Pulmonary artery endothelial cell (primary cell): Measurements from ENCODE around the gene CCDC88B. TPM values are rescaled to one million over a fixed set of nuclear protein-coding genes. Genes with fewer than 3 reads are reported as not detected.
"Not testable (repeated sequence)": the region's sequence is repeated elsewhere in the genome, so short reads cannot be mapped to it uniquely, and the experiment has no call there.

ENCODE experiments used
- DNase-seq: peaks from one replicate; pipeline ENCODE4 v3.0.0-alpha.2; 2011; ENCODE audit warnings: low read depth, low spot score
- total RNA-seq: library from RNA; depleted of rRNA; stranded (reverse); fragments of >200 nt; gene quantifications from 2 replicates; pipeline ENCODE4 v1.2.3, GENCODE V29; 2014

CCDC88B gene
- total RNA-seq, 1 donor from 2014 or later = 1.6 TPM

DNA sequence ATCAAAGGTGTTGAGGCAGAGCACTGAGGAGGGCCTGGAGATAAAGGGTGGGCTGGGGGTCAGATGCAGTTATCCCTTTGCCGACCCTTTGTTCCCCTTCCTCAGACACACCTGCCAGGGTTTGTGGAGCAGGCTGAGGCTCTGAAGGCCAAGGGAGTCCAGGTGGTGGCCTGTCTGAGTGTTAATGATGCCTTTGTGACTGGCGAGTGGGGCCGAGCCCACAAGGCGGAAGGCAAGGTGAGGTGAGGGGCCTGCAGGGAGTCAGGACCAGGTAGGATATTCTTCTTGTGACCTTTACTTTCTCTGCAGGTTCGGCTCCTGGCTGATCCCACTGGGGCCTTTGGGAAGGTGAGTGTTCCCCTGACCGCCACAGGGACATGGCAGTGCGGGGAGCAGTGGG lies 19.4 kb upstream of the CCDC88B start:
- DNase-seq = no peak

DNA sequence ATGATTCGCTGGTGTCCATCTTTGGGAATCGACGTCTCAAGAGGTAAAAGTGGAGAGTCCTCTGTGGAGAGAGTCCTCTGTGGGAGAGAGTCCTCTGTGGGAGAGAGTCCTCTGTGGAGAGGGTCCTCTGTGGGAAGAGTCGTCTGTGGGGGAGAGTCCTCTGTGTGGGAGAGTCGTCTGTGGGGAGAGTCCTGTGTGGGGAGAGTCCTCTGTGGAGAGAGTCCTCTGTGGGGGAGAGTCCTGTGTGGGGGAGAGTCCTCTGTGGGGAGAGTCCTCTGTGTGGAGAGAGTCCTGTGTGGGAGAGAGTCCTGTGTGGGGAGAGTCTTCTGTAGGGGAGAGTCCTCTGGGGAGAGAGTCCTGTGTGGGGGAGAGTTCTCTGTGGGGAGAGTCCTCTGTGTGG lies 19.0 kb upstream of the CCDC88B start:
- DNase-seq = no peak

DNA sequence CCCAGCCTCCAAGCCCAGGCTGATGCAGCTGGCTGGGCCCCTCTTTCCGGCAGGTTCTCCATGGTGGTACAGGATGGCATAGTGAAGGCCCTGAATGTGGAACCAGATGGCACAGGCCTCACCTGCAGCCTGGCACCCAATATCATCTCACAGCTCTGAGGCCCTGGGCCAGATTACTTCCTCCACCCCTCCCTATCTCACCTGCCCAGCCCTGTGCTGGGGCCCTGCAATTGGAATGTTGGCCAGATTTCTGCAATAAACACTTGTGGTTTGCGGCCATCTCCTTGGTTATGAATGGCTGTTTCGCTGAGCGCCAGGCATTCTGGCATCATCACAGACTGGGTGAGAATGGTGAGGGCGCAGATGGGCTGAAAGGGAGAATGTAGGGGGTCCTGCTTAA lies 18.5 kb upstream of the CCDC88B start:
- DNase-seq = no peak

DNA sequence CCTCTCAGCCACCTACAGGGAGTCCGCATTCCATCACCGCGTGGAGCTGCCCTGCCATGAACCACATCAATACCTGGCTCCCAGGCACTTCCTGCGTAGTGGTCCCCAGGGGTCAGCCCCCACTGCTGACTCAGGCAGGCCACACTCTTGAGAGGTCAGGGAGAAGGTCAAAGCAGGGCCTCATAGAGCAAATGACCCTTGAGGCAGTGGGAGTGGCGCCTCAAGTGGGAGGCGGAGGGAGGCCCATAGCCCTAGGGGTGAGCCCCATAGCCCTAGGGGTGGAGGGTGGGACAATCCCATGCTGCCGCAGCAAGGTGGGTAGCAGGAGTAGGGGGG lies 17.1 kb upstream of the CCDC88B start:
- no peak for DNase-seq

DNA sequence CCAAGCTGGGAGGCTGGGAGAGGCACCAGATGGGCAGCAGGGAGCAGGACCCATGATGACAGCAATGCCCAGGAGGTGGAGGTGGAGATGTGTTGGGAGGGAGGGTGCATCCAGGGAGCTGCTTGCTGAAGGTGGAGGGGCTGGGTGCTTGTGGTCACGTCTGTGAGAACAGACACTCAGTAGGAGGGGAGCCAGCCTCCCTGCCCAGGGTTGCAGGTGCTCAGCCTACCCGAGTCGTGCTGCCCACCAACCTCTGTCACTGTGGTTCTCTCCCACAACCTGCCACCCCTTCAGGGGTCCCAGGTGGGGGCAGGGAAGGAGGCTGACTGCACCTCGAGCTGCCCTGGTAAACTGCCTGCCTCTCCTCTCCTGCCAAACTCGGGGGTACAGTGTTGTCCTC lies 16.6 kb upstream of the CCDC88B start:
- no peak for DNase-seq

DNA sequence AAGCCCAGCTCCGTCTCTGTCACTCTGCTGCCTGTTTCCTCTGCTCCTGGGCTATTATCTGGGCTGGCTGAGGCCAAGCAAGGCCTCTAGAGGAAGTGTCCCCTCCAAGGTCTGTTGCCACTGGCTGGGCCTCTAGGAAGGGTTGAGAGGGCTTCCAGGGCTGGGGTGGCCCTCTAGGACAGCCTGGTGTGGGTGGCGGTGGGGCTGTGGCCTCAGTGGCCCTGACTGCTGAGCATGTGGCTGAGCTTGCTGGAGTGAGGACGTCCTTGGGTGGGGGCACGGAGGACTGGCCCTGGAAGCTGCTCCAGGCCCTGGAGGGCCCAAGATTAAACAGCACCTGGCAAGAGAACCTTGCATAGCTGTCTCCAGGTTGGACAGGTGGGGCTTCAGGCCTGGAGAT lies 16.0 kb upstream of the CCDC88B start:
- not testable (repeated sequence) for DNase-seq

DNA sequence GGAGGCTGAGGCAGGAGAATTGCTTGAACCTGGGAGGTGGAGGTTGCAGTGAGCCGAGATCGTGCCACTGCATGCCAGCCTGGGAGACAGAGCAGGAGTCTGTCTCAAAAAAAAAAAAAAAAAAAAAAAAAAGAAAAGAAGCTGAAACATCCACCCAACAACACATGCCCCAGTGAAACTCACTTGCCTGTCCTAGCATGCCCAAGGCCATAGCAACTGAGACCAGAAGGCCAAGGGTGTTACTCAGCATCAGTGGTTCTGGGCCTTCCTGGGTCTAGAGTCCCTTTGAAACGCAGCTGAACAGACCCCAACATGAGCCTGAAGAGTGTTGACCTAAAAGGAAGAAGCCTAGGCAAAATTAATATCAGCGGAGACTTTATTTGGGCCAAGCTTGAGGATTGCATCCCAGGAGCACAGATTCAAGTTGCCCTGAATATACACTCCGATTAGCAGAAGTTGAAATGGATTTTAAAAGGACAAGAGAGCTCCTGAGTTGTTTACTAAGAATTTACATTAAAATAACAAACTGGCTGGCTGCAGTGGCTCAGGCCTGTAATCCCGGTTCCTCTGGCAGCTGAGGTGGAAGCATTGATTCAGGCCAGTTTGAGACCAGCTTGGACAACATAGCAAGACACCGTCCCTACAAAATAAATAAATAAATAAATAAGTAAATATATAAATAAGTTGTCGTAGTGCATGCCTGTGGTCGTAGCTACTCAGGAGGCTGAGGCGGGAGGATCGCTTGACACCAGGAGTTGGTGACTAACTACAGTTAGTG lies 15.1 kb upstream of the CCDC88B start:
- DNase-seq = no peak

DNA sequence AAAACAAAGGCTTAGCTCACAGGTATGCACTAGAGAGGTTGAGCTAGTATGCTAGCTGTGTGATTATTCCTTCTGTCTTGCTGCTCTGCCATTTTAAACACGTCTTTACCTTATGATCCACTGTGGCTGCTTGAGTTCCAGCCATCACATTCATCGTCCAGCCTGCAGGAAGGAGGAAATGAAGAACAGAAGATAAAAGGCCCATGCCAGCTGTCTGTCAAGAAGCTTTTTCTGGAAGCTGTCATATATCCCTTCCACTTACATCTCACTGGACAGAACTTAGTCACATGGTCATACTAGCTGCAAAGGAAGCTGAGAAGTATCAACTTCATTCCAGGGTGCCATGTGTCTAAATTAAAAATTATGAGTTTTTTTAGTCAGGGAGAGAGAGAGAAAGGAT lies 12.6 kb upstream of the CCDC88B start:
- no peak for DNase-seq

DNA sequence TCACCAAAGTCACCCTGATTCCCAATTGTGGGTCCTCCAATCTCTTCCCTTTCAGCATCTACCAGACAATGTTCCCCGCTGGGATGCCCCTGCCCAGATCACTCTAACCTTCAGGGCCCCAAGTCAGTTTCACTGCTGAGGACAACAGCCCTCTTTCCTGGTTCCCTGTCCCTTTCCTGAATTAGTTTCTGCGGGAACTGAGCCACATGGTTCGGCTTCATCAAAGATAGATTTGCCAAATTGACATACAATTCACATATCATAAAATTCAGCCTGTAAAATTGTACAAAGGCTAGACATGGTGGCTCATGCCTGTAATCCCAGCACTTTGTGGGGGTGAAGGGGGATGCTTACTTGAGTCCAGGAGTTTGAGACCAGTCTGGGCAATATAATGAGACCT lies 12.0 kb upstream of the CCDC88B start:
- DNase-seq = no peak

DNA sequence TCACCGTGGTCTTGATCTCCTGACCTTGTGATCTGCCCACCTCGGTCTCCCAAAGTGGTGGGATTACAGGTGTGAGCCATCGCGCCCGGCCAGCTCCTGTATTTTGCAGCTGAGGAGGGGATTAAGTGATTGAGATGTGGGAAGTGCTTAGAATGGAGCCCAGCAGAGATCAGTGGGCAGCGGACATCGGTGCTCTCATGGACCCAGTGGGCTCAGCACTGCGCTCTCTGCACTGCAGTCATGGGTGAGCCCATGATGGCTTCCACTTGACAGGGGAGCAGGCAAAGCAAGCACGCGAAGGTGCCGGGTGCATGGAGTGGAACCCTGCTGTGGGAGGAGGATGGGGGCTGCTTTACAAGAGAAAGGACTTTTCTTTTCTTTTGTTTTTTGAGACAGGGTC lies 9.1 kb upstream of the CCDC88B start:
- no peak for DNase-seq

DNA sequence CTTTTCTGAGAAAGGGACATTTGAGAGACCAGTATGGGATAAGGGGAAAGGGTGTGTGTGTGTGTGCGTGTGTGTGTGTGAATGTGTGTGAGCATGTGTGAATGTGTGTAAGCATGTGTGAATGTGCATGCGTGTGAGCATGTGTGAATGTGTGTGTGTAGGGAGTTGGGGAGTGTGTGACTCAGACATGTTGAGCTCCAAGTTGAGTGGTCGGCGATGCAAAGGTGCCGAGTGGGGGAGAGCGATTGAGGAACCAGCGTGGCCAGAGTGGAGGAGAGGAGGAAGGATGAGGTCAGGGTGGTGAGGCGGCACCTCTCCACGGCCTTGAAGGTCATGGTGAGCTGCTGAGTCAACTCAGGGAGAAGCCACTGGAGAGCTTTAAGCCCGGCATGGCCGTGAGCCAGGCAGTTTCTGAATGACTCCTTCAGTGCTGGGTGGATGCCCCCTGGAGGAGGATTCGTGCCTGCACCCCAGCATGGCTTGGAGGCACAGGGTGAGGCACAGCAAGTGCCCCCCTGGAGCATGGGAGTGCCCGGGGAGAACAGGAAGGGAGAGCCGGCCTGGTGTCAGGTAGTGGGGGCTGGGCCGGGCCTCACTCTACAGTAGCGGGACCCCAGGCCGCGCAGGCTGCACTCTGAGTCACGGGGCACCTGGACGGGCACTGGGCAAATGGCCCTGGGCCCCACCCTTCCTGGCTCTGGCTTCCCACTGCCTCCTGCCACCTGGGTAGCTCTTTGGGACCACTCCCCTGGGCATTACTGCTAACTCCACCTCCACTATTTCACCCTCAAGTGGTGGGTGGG lies 8.2 kb upstream of the CCDC88B start:
- DNase-seq = peak; percentile 35

DNA sequence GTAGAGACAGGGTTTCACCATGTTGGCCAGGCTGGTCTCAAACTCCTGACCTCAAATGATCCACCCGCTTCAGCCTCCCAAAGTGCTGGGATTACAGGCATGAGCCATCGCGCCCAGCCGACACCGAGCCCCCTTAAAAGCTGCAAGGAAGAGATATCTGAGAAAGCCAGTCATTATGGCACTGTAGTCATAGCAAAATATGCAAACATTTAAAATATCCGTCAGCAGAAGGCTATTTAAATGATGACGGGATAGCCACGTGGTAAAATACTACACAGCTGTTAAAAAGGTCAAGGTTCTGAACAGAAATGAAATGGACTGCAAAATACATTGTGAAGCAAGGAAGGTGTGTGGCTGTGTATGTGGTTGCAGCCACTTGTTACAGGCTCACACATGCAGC lies 6.4 kb upstream of the CCDC88B start:
- DNase-seq = no peak

DNA sequence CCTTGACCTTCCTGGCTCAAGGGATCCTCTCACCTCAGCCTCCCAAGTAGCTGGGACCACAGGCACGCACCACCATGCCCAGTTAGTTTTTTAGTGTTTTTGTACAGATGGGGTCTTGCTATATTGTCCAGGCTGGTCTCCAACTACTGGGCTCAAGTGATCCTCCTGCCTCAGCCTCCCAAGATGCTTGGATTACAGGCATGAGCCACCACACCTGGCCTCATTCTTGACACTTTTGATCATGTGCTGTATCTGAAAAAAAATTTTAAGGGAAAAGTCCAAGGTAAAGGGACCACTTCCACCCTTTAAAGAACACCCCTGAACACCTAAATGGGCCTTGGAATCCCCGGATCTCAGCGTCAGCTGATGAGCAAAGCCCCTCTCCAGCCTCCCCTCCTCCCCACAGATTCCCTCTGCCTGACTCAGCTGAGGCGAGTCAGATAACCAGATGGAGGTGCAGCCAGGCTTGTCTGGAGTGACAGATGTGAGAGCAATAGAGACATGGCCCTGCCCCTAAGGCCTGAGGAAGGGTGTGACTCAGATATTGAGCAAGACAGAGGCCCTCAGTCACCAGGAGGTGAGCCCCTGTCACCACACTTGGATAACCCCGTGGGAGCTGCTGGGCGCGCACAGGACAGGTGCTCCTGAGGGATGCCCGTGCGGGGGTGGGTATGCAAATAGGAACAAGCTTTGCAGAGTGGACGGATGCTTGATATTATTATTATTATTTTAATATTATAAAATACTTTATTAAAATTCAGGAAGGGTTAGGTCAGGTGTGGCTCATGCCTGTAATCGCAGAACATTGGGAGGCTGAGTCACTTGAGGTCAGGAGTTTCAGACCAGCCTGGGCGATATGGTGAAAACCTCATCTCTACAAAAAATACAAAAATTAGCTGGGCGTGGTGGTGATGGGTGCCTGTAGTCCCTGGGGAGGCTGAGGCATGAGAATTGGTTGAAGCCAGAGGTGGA lies 5.0 kb upstream of the CCDC88B start:
- no peak for DNase-seq

DNA sequence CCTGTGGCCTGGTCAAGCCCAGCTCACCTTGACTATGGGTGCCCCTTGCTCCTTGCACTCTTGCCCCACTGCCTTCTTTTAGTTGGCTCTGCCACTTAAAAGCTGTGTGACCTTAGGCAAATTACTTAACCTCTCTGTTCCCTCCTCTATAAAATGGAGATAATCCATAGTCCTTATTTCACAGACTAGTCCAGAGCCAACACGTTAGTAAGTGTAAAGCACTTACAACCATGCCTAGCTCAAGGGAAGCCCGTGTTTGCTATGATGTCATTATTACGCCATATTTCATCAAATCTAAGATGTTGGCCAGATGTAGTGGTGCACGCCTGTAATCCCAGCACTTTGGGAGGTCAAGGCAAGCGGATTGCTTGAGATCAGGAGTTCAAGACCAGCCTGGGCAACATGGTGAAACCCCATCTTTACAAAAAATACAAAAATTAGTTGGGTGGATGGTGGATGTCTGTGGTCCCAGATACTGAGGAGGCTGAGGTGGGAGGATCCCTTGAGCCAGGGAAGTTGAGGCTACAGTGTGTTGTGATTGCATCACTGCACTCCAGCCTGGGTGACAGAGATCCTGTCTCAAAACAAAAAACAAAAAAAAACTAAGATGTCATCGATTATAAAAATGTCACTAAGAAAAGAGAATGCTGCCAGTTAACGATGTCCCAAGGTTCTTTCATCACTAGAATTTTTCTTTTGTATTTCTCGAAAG lies 2.3 kb upstream of the CCDC88B start:
- no peak for DNase-seq

DNA sequence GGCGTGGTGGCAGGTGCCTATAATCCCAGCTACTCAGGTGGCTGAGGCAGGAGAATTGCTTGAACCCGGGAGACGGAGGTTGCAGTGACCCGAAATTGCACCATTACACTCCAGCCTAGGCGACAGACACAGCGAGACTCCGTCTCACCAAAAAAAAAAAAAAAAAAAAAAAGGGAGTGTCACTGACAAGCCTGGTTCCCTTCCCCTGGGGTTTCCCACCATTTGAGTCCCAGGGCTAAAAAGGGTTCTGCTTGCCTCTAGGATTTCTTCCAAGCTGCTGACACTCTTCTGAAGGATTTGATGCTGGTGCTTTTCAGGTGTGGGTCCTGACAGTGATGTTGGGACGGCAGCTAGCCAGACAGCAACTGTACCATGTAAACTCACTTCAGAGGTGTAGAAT lies 1.3 kb upstream of the CCDC88B start:
- no peak for DNase-seq

DNA sequence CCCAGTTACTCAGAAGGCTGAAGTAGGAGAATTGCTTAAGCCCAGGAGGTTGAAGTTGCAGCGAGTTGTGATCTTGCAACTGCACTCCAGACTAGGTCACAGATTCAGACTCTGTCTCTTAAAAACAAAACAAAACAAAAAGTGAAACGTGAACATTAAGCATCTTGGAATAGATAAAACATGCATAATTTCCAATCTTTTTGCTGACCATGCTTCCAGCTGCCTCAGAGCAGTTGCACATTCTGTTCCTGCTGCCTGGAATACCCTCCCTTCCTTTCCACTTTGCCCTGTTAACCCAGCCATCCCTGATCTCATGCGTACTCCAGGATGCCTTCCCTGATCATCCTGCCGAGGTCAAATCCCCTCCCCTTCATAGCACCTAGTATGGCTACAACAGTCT lies 718 bp upstream of the CCDC88B start:
- no peak for DNase-seq

DNA sequence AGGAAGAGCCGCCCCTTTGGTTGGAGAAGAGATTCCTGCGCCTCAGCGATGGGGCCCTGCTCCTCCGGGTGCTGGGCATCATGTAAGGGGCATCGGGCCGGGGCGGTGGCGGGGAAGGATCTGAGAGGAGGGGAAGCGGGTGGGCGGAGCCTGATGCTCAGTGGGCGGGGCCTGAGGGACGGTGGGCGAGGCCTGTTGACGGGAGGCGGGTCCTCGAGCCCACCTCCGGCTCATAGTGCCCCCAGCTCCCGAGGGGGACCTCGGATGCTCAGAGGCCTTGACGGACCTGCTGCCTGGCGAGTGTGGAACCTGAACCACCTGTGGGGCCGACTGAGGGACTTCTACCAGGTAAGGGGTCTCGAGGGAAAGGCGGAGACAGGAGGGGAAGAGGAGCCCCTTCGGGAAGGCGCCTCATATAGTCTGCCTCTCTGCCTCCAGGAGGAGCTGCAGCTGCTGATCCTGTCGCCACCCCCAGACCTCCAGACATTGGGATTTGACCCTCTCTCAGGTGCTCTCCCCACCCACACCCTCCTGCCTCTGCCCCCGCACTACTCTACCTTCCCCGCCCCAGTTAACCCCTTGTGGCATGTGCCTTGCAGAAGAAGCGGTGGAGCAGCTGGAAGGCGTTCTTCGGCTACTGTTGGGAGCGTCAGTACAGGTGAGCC lies 799 bp downstream of the CCDC88B start:
- no peak for DNase-seq

DNA sequence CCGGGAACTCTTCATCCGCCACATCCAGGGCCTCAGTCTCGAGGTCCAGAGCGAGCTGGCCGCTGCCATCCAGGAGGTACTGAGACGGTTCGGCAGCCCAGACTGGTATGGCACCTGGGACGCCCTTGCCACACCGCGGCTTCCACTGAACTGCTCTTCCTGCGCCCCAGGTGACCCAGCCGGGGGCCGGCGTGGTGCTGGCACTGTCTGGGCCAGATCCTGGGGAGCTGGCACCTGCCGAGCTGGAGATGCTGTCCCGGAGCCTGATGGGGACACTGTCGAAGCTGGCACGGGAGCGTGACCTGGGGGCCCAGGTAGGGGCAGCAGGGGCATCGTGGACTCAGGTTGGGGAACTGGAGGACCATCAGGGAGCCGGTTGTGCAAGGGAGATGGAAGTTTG lies 1.4 kb downstream of the CCDC88B start:
- no peak for DNase-seq

DNA sequence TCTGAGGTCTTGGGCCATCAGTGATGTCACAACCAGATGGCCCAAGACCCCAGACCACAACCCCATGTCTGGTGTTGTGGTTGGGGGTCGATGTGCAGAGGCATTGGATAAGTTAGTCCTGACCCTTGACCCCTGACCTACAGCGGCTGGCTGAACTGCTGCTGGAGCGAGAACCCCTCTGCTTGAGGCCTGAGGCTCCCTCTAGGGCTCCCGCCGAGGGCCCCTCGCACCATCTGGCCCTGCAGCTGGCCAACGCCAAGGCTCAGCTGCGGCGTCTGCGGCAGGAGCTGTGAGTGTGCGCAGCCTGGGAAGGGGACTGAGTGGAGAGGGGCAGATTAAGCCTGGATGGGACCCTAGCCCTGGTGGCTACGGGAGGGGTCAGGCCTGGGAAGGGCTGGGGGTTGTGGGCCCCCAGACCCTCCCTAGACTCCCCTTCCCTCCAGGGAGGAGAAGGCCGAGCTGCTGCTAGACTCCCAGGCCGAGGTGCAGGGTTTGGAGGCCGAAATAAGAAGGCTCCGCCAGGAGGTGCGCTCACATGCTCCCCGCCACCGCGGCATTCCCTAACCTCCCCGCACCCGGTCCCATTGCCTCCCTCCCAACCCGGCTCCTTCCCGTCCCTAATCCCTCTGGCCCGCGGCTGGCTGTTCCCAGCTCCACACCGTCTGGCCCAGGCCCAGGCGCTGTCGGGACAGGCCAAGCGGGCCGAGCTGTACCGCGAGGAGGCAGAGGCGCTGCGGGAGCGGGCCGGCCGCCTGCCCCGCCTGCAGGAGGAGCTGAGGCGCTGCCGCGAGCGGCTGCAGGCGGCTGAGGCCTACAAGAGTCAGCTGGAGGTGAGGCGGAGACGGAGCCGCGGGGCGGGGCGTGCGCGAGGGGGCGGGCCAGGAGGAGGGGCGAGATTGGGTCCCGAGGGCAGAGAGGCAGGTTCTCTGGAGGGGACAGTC lies 2.1 kb downstream of the CCDC88B start:
- peak; percentile 48 for DNase-seq
